HEK293T (cell line): Measurements from ENCODE around the gene AEBP1.

Experiments used
- CTCF ChIA-PET: fragments of 350-600 bp; formaldehyde crosslinking; extraction: SDS; loops from one replicate; lab custom pipeline; 2021; ENCODE audit warnings: antibody characterized with exemption, inconsistent platforms; lab: Yijun Ruan, JAX
- POLR2A ChIA-PET: fragments of 350-600 bp; formaldehyde crosslinking; extraction: SDS; loops from one replicate; lab custom pipeline; 2020; ENCODE audit warnings: antibody characterized with exemption, inconsistent platforms; lab: Yijun Ruan, JAX
- DNase-seq: peaks from one replicate; pipeline ENCODE4 v3.0.0; 2012; ENCODE audit warnings: mixed read lengths; ENCODE audit errors: extremely low spot score
- ARNT ChIP-seq: fragments of 450-650 bp; IDR thresholded peaks from 2 replicates; pipeline ENCODE4 v1.6.1; 2017; ENCODE audit warnings: mild to moderate bottlenecking
- BHLHE40 ChIP-seq: fragments of 450-650 bp; IDR thresholded peaks from 2 replicates; pipeline ENCODE4 v1.6.1; 2016; ENCODE audit warnings: mild to moderate bottlenecking, moderate library complexity, borderline replicate concordance
- CTBP1 ChIP-seq: fragments of 450-650 bp; IDR thresholded peaks from 2 replicates; pipeline ENCODE4 v1.6.1; 2016; ENCODE audit warnings: borderline replicate concordance
- ELF4 ChIP-seq: fragments of 450-650 bp; IDR thresholded peaks from 2 replicates; pipeline ENCODE4 v1.6.1; 2017; ENCODE audit warnings: antibody characterized with exemption
- FOXA1 ChIP-seq: fragments of 450-650 bp; IDR thresholded peaks from 2 replicates; pipeline ENCODE4 v1.6.1; 2016; ENCODE audit warnings: mild to moderate bottlenecking
- FOXK2 ChIP-seq: fragments of 450-650 bp; IDR thresholded peaks from 2 replicates; pipeline ENCODE4 v1.6.1; 2016; ENCODE audit warnings: mild to moderate bottlenecking
- FOXM1 ChIP-seq: fragments of 450-650 bp; IDR thresholded peaks from 2 replicates; pipeline ENCODE4 v1.6.1; 2017; ENCODE audit warnings: mild to moderate bottlenecking, borderline replicate concordance
- HDGF ChIP-seq: fragments of 450-650 bp; IDR thresholded peaks from 2 replicates; pipeline ENCODE4 v1.6.1; 2017; ENCODE audit warnings: antibody characterized with exemption, borderline replicate concordance
- L3MBTL2 ChIP-seq: fragments of 450-650 bp; conservative IDR thresholded peaks from 2 replicates; pipeline ENCODE4 v1.6.1; 2016; ENCODE audit warnings: mild to moderate bottlenecking
- LEF1 ChIP-seq: fragments of 450-650 bp; IDR thresholded peaks from 2 replicates; pipeline ENCODE4 v1.6.1; 2017; ENCODE audit warnings: mild to moderate bottlenecking, borderline replicate concordance
- NFRKB ChIP-seq: fragments of 450-650 bp; IDR thresholded peaks from 2 replicates; pipeline ENCODE4 v1.6.1; 2016; ENCODE audit warnings: mild to moderate bottlenecking, moderate library complexity
- PKNOX1 ChIP-seq: fragments of 450-650 bp; IDR thresholded peaks from 2 replicates; pipeline ENCODE4 v1.6.1; 2016
- SP1 ChIP-seq: fragments of 450-650 bp; IDR thresholded peaks from 2 replicates; pipeline ENCODE4 v1.6.1; 2017
- SUZ12 ChIP-seq: fragments of 450-650 bp; IDR thresholded peaks from 2 replicates; pipeline ENCODE4 v1.6.1; 2016; ENCODE audit warnings: mild to moderate bottlenecking
- TARDBP ChIP-seq: fragments of 450-650 bp; IDR thresholded peaks from 2 replicates; pipeline ENCODE4 v1.6.1; 2016
- ZNF384 ChIP-seq: fragments of 450-650 bp; IDR thresholded peaks from 2 replicates; pipeline ENCODE4 v1.6.1; 2016

The AEBP1 gene

GRCh38 chr7:44131173-44132029 is 27.3 kb downstream of the AEBP1 start:
- no peak for DNase-seq
- POLR2A ChIA-PET = interaction anchor here (0.9 to 1.4 kb wide), 2 partner anchors 8 to 13 kb away, joined by 3 to 6 read pairs; partner anchors contain the start of gene POLD2
- TF ChIP-seq TARDBP = no peak
- no peak for TF ChIP-seq ELF4
- no peak for TF ChIP-seq L3MBTL2
- no peak for TF ChIP-seq SUZ12
- TF ChIP-seq SP1 = no peak
- no peak for TF ChIP-seq CTBP1
- no peak for TF ChIP-seq FOXA1
- no peak for TF ChIP-seq PKNOX1
- no peak for TF ChIP-seq LEF1
- TF ChIP-seq NFRKB = no peak
- TF ChIP-seq FOXM1 = no peak
- no peak for TF ChIP-seq ARNT

GRCh38 chr7:44132039-44132438 is 27.9 kb downstream of the AEBP1 start:
- DNase-seq = no peak
- ChIA-PET POLR2A (interaction anchor here (1.4 kb wide), 1 partner anchor 9 kb away, joined by 6 read pairs; the partner anchor contains the start of gene POLD2), CTCF (no interaction called here)
- no peak for TF ChIP-seq FOXK2
- no peak for TF ChIP-seq NFRKB

More at GRCh38 chr7:44131173-44132029, 27.3 kb downstream of the AEBP1 start:
- CTCF ChIA-PET = interaction anchor here (1.2 kb wide), 1 partner anchor 70 kb away, joined by 3 read pairs; the partner anchor contains the start of gene YKT6

GRCh38 chr7:44133295-44133694 is 29.1 kb downstream of the AEBP1 start:
- ChIA-PET CTCF (interaction anchor here (0.7 kb wide), 1 partner anchor 1201 kb away, joined by 5 read pairs; the partner anchor contains the start of gene MRPL32), POLR2A (no interaction called here)
- no peak for DNase-seq
- TF ChIP-seq SP1 = no peak
- no peak for TF ChIP-seq ELF4
- TF ChIP-seq HDGF = no peak
- TF ChIP-seq ZNF384 = no peak
- TF ChIP-seq L3MBTL2 = no peak
- no peak for TF ChIP-seq FOXK2
- no peak for TF ChIP-seq SUZ12

GRCh38 chr7:44134943-44135628 is 30.9 kb downstream of the AEBP1 start:
- no peak for DNase-seq
- no peak for TF ChIP-seq CTBP1
- no peak for TF ChIP-seq FOXM1
- TF ChIP-seq FOXK2 = no peak
- no peak for TF ChIP-seq BHLHE40
- TF ChIP-seq L3MBTL2 = no peak
- no peak for TF ChIP-seq SP1
- no peak for TF ChIP-seq ELF4
- ChIA-PET CTCF (no interaction called here), POLR2A (interaction anchor here (1.2 kb wide), 1 partner anchor 12 kb away, joined by 4 read pairs; the partner anchor contains the start of gene POLD2)

GRCh38 chr7:44136731-44137130 is 32.6 kb downstream of the AEBP1 start:
- DNase-seq = no peak
- TF ChIP-seq FOXM1 = no peak
- no peak for TF ChIP-seq NFRKB
- TF ChIP-seq CTBP1 = no peak
- TF ChIP-seq ARNT = no peak
- TF ChIP-seq SUZ12 = no peak
- no peak for TF ChIP-seq FOXK2
- ChIA-PET CTCF (no interaction called here), POLR2A (interaction anchor here (1.3 kb wide), 1 partner anchor 92 kb away, joined by 3 read pairs; the partner anchor contains the start of gene DBNL)

GRCh38 chr7:44138698-44139097 is 34.6 kb downstream of the AEBP1 start:
- CTCF ChIA-PET = no interaction called here
- no peak for DNase-seq
- no peak for TF ChIP-seq FOXK2
- TF ChIP-seq ARNT = no peak
- no peak for TF ChIP-seq FOXM1
- no peak for TF ChIP-seq BHLHE40
- no peak for TF ChIP-seq NFRKB
- no peak for TF ChIP-seq ELF4
- TF ChIP-seq HDGF = no peak
- TF ChIP-seq SUZ12 = no peak
- no peak for TF ChIP-seq SP1
- no peak for TF ChIP-seq CTBP1
- no peak for TF ChIP-seq PKNOX1
- TF ChIP-seq TARDBP = no peak
- no peak for TF ChIP-seq ZNF384
- no peak for TF ChIP-seq FOXA1
- TF ChIP-seq L3MBTL2 = no peak
- no peak for TF ChIP-seq LEF1
- POLR2A ChIA-PET = interaction anchor here (1.3 kb wide), 1 partner anchor 16 kb away, joined by 3 read pairs; no protein-coding TSS in a partner anchor
